GM19455 (cell line): Measurements from ENCODE around the gene KAZN.
"Not testable (repeated sequence)": the region's sequence is repeated elsewhere in the genome, so short reads cannot be mapped to it uniquely, and the experiment has no call there.

Experiments
- ATAC-seq: cut with Tn5 transposase; IDR thresholded peaks from one replicate; pipeline ENCODE4 v1.9.1; 2021; ENCODE audit not compliant: unreplicated experiment

The KAZN gene

DNA sequence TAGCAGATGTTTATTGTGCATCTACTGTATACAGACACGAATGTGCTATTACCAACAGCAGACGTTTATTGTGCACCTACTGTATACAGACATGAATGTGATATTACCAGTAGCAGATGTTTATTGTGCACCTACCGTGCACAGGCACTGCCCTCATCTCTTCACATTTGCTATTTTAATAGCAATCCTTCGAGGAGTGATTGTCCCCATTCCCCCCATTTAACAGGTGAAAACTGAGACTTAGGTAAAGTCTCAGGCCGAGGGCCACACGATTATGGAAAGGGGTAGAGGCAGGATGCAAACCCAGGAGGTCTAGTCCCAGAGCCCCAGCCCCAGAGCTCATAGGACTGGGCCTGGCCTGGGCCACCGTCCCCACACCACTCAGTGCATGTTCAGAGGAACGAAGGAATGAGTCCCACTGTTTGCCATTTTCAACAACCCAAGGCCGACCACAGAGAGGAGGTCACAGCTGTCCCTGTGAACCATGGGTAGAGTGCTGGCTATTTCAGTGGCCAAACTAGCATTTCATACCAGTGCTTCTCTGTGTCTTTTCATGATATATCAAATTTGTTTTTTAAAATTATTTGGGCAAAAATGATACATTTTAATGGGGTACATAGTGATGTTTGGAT lies 440.6 kb downstream of the KAZN start:
- no peak for ATAC-seq

DNA sequence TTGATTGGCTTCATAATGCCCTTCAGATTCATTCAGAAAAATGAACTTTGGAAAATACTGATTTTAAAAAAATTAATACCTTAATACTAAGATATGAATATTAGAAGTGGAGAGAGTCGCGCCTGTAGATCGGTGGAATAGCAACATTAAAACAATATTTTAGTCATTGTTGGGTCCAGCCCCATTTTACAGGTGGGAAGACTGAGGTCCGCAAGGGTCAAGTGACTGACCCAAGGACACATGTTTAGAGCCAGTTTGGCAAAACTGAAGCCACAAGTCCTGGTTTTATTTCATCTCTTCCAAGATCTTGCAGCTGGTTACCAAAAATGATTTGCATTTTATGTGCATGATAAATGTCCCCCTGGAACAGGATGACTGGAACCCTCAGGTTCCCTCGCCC lies 441.4 kb downstream of the KAZN start:
- no peak for ATAC-seq

DNA sequence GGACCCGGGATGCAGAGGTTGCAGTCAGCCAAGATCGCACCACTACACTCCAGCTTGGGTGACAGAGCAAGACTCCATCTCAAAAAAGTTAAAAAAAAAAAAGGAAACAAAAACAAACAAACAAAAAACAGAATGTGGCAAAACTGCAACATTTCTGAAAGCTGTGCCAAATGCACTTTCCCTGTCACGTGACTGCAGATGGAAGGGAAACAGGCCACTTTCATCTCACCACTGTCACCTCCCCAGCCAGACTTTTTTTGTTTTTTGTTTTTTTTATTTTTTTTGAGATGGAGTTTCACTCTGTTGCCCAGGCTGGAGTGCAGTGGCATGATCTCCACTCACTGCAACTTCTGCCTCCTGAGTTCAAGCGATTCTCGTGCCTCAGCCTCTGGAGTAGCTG lies 442.2 kb downstream of the KAZN start:
- not testable (repeated sequence) for ATAC-seq

DNA sequence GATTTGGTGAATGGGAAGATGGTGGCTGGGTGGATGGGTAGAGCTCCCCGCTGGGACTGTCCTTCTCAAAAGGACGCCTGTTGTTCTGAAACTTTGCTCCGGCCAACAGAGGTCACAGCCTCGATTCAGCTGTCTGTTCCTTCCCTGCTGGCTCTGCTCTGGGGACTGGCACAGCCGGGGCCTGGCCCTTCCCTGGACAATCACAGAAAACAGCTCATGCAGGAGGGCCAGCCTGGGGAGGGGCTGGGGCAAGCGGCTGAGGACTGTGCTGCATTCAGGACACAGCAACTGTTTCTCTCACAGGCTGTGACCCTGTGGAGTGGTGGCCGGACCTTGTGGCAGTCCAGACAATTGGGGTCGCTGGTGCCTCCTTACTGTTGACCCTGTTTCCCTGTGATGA lies 444.4 kb downstream of the KAZN start:
- no peak for ATAC-seq

DNA sequence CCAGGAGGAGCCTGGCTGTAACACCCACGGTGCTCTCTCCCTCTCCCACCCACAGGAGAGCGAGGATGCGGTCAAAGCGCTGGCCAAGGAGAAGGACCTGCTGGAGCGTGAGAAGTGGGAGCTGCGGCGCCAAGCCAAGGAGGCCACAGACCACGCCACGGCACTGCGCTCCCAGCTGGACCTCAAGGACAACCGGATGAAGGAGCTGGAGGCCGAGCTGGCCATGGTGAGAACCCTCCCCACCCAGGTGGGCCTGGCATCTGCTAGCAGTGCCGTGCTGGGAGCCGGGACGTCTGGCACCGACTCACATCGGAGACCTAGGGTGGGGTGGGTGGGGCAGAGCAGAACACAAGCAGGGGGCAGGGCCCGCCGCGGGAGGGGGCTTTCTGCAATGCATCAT lies 445.4 kb downstream of the KAZN start:
- no peak for ATAC-seq

DNA sequence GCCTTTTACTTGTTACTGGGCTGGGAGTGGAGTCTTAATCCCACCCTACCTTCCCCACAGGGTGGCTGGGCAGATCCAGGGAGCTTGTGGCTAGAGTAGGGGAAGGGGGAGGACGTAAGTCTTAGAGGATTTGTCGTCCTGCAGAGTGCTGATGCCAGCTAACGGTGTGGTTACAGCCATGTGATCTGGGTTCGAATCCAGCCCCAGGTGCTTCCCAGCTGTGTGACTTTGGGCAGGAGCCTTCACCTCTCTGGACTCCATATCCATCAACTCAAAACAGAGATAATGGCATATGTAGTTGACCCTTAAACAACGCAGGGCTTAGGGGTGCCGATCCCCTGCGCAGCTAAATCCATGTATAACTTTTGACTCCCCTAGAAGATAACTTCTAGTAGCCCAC lies 446.6 kb downstream of the KAZN start:
- no peak for ATAC-seq

DNA sequence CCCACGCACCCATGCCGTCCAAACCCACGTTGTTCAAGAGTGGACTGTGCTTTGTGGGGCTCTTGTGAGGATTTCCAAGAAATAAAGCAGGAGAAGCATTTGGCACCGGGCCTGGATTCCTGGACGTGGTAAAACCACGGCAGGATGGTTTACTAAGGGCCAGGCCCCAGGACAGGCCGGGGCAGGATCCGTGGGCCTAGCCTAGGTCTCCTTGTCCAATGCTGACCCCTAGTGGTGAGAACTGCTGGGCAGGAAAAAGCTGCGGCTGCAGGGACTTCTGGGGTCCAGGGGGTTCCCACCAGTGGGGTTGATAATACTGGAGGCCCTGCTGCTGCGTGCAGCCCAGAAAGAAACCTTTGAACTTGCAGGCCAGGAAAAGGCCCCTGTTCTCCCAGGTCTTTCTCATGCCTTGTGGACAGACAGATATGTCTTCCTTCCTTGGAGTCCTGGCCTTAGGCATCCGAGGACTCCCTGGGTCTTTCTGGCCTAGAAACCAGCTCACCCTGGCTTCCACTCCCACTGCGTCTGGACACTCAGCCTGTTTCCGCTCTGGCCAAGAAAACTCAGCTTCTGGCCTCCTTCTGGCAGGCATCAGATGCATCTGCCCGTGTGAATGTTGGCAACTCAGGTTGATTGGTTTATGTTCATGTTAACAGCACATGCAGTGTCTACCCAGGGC lies 448.1 kb downstream of the KAZN start:
- no peak for ATAC-seq

DNA sequence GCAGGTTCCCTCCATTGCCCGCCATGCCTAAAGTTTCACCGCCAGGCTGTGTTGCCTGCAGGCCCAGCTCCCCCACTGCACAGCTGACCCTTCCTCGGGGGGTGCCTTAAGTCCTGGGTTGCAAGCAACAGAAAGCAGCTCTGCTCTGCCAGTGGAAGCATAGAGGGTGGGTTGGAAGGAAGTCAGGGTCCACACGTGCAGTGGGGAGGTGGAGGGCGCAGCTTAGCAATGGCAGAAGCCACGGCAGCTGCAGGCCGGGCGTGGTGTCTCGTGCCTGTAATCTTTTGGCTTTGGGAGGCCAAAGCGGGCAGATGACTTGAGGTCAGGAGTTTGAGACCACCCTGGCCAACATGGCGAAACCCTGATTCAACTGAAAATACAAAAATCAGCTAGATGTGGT lies 448.8 kb downstream of the KAZN start:
- ATAC-seq: no peak

DNA sequence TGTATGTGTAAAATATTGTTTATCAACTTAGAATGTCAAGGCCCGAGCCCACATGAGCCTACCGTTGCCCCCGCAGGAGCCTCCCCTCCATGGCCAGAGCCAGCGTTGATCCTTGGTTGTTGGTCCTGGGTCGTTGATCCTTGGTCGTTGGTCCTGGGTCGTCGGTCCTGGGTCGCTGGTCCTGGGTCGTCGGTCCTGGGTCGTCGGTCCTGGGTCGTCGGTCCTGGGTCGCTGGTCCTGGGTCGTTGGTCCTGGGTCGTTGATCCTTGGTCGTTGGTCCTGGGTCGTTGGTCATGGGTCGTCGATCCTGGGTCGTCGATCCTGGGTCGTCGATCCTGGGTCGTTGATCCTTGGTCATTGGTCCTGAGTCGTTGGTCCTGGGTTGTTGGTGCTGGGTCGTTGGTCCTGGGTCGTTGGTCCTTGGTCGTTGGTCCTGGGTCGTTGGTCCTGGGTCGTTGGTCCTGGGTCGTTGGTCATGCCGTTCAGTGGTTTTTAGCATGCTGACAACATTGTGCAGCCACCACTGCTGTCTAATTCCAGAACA lies 450.0 kb downstream of the KAZN start:
- no peak for ATAC-seq

DNA sequence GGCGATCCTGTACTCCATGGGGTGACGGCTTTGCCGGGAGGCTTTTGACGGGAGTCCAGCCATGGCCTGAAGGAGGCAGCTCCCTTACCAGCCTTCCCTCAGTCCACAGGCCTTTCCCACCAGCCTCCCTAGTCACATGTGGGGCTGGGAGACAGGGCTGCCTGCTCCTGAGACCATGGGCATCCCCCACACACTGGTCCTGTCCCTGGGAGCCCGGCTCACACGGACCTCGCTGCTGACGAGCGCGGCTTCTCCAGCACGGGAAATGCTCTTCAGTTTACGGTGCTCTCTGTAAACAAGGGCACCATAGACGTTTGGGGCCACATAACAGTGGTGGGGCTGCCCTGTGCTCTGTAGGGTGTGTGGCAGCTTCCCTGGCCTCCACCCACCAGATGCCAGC lies 450.6 kb downstream of the KAZN start:
- ATAC-seq: no peak

DNA sequence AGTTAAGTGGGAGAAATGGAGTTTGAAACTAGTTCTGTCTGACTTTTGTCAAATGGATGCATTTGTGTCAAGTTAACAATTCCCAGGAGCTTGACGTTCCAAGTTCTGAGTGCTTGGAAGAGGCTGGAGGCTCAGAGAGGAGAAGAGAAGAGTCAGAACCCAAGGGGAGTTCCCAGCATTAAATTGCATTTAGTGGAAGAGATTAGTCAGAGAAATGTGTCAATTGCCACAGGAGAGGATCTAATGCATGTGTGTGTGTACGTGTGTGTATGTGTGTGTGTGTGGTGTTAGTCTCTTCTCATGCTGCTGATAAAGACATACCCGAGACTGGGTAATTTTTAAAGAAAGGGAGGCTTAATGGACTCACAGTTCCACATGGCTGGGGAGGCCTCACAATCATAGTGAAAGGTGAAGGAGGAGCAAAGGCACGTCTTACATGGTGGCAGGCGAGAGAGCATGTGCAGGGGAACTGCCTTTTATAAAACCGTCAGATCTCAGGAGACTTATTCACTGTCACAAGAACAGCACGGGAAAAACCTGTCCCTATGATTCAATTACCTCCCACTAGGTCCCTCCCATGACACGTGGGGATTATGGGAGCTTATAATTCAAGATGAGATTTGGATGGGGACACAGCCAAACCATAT lies 453.5 kb downstream of the KAZN start:
- no peak for ATAC-seq

DNA sequence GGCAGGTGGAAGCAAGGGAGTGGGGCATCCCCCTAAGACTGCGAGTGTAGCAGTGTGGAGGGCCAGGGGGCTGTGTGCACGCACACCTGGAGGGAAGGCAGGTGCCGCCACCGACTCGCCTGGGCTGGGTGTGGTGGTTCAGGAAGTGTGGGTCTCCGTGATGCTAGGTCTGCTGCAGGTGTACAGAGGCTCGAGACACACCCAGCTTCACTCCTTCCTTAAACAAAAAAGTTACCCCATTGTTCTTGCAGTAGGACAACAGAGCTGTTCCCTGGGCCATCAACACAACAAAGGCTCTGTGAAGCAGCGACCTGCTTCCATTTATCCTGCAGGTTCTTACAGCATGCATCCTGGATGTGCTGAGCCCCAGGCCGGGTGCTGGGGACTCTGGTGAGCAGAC lies 454.7 kb downstream of the KAZN start:
- ATAC-seq: no peak

DNA sequence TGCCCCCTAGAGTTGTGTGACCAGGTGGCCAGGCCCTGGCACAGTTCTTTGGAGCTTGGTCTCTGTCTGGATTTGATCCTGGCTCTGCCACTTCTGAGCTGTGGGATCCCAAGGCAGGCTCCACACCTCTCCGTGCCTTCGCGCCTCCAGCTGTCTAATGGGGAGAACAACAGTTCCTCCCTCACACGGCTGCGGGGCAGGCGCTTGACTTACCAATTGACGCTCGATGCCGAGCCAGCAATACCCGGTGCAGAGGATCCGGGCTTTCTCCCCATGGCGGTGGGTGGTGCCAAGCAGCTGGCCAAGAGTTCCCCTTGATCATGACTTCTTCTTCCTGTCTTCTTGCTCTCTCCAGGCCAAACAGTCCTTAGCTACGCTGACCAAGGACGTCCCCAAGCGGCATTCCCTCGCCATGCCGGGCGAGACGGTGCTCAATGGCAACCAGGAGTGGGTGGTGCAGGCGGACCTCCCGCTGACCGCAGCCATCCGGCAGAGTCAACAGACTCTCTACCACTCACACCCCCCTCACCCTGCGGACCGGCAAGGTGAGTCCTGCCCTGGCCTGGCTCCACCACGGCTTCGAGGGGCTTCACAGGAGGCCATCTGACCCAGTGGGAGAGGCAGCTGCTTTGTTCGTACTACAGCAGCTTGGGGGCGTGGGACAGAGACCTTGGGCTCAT lies 457.4 kb downstream of the KAZN start:
- ATAC-seq: no peak

DNA sequence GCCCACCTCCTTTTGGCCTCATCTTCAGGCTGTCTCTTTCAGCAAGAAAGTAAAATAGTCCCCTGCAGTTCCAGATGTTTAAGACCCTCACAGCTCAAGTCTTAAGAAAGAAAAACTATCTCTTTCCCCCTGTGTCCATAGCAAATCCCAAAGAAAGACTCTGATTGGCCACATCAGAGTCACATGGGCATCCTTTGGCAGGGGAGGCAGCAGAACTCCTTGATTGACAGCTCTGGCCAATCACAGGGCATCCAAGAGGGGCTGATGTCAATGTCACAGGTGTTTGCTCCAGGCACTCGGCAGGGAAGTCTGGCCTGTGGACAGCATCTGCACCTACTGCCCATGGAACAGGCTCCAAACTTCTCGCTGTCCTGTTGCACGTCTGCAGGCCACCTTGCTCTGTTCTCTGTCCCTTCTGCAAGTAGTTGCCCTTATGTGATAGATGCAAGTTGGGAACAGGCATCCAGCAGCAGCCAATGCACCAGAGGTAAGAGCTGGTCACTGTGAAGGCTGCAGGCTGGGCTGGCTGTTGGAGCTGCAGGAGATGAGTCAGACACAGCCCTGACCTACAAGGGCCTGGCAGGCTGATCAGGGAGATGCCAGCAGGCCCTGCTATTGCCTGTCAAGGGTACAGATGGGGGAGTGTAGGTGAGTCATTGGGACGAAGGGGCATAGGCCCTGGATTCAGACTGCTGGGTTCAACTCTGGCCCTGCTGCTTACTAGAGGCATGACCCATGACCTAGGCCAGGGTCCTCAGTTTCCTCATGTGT lies 458.2 kb downstream of the KAZN start:
- ATAC-seq: no peak

DNA sequence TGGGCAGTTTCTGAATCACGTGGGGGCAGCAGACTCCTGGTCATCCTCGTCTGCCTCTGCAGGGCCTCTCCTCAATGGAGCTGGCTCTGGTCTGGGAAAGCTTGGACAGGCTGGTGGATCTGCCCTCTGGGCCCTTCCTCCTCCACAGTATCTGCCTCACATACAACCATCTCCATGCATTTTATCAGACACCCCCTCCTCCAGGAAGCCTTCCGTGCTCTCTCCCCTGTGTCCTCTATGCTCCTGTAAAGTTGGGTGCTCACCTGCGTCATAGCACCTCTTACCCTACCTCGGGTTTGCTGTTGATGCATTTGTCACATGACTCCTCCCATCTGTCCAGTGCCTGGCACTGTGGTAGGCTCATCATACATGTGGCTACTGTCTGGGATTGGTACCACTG lies 459.3 kb downstream of the KAZN start:
- ATAC-seq: no peak

DNA sequence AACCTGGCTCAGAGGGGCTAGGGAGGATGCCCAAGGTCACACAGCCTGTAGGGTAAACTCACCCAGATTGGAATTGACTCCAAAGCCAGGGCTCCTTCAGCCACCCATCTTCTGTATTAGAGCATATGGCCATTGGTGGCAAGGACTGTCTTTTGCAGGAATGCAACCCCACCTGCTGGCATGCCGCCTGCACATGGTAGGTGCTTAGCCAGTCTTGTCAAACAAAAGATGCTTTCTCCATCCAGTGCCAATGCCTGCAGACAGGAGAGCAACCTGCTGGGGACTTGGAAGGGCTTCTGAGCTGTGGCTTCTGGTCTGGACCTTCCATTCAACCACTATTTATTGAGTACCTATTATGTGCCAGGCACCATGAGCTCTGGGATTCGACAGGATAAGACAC lies 459.8 kb downstream of the KAZN start:
- ATAC-seq: no peak

DNA sequence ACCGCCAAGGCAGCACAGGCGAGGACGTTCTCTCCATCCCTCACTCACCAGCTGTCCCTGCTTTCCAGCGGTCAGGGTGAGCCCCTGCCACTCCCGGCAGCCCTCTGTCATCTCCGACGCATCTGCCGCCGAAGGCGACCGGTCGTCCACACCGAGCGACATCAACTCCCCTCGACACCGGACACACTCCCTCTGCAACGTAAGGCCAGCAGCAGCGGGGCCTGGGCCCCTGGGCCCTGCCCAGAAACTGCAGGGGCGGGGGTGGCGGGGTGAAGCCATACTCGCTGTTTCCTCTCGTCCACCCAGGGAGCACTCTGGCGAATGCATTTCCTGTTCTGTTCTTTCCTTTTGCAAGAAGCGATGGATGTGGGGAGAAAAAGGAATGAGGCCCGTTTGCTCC lies 461.6 kb downstream of the KAZN start:
- no peak for ATAC-seq

DNA sequence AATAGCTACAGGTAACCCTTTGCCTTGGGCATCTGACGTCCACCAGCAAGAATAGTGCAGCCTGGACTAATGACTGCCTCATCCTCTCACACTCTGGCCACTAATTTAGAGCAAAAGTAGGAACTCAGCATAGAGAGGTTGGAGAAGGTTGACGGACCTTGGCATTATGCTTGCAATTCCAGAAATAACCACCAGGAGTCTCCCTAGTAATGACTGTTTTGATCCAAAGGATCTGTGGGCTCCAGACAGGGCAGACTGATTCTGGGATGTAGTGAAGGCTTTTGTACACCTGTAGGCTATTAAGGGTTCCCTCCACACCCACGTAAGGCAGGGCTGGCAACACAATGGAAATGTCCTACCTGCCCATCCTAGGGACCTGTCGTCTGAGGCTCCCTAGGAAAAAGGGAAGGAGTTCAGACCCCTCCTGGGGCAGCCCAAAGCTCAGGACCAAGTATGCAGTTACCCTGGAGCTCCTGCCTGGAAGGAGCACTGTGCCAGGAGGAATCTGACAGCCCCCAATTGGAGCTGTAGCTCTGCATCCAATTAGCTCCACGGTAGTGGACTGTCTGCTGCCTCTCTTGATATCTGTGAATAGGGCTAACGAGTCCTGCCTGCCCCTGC lies 464.1 kb downstream of the KAZN start:
- ATAC-seq: no peak

DNA sequence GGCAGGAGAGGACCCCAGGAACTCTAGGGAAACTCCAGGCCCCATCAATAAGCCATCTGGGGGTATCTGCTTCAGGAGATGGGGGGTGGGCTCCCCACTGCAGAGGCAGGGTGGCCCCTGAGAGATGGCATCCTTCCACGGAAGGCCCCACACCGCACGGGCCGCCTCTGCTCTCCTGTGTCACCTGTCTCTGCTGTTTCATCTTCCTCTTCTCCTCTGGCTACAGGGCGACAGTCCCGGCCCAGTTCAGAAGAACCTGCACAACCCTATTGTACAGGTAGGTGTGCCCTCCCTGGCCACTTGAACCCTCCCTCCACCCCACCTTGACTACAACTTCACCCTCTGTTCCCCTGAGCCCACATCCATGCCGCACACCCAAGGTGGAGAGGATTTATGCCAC lies 464.9 kb downstream of the KAZN start:
- no peak for ATAC-seq

DNA sequence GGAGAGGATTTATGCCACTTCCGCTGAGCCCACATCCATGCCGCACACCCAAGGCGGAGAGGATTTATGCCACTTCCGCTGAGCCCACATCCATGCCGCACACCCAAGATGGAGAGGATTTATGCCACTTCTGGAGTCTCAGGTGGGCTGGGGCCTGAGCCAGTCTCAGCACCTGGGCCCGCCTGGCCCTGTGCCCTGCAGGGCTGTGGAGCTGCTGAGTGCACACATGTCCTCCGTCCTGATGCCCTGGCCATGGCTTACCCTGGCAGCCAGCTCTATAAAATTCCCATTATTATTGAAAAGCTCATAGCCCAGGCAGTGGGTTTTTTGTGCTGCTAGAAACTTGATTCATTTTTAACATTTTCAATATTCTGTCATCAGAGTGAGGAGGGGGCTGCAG lies 465.3 kb downstream of the KAZN start:
- ATAC-seq: no peak
